Keratinocyte (primary cell): ENCODE results near the gene LRRC3B. TPM values are rescaled to one million over a fixed set of nuclear protein-coding genes. Genes with fewer than 3 reads are reported as not detected.

ENCODE experiments used
- DNase-seq: peaks from one replicate; pipeline ENCODE4 v3.0.0-alpha.2; 2011; ENCODE audit warnings: low read depth, missing footprints, low spot score
- FAIRE-seq: peaks from 2 replicates; lab custom pipeline; 2011; peaks lifted over from hg19 to GRCh38; lab: Jason Lieb, UNC
- H2AFZ ChIP-seq: 2 replicates; pipeline ENCODE4 v1.6.0; 2012; ENCODE audit warnings: low read length, control low read depth, inconsistent platforms; ENCODE audit not compliant: control insufficient read depth
- H3K27ac ChIP-seq: 2 replicates; pipeline ENCODE4 v1.5.1; 2011; ENCODE audit warnings: low read length; ENCODE audit not compliant: control insufficient read depth, insufficient read depth
- H3K27me3 ChIP-seq: 3 replicates; pipeline ENCODE4 v1.6.0; 2011; ENCODE audit warnings: low read length; ENCODE audit not compliant: control insufficient read depth, insufficient read depth; ENCODE audit errors: extremely low read depth
- H3K36me3 ChIP-seq, 2 experiments: 2 replicates in 1 of 2; 3 replicates in 1 of 2; pipeline ENCODE4 v1.5.1; 2011; ENCODE audit warnings: low read length in 2 of 2, mild to moderate bottlenecking in 1 of 2; ENCODE audit not compliant: control insufficient read depth in 2 of 2, insufficient read depth in 2 of 2; ENCODE audit errors: extremely low read depth in 1 of 2
- H3K4me1 ChIP-seq: 3 replicates; pipeline ENCODE4 v1.5.1; 2011; ENCODE audit warnings: low read length; ENCODE audit not compliant: control insufficient read depth, insufficient read depth; ENCODE audit errors: extremely low read depth
- H3K4me2 ChIP-seq: 3 replicates; pipeline ENCODE4 v1.6.0; 2011; ENCODE audit warnings: low read depth, low read length; ENCODE audit not compliant: control insufficient read depth, insufficient read depth; ENCODE audit errors: extremely low read depth
- H3K4me3 ChIP-seq, 3 experiments: fragments of 200-600 bp in 1 of 3; sonication (generic) in 1 of 3; 2 replicates in 2 of 3; 3 replicates in 1 of 3; pipeline ENCODE4 v1.5.1; 2011 to 2016; ENCODE audit warnings: low read length in 3 of 3, mild to moderate bottlenecking in 3 of 3, control low read depth in 2 of 3, inconsistent platforms in 1 of 3, low read depth in 1 of 3, mixed read lengths in 1 of 3, mixed run types in 1 of 3, moderate library complexity in 1 of 3; ENCODE audit not compliant: control insufficient read depth in 2 of 3, insufficient read depth in 2 of 3; ENCODE audit errors: extremely low read depth in 1 of 3
- H3K79me2 ChIP-seq: 2 replicates; pipeline ENCODE4 v1.6.0; 2012; ENCODE audit warnings: low read length; ENCODE audit not compliant: control insufficient read depth, insufficient read depth
- H3K9ac ChIP-seq: 3 replicates; pipeline ENCODE4 v1.6.0; 2011; ENCODE audit warnings: low read length; ENCODE audit not compliant: control insufficient read depth, insufficient read depth; ENCODE audit errors: extremely low read depth
- H3K9me1 ChIP-seq: 3 replicates; pipeline ENCODE4 v1.6.0; 2011; ENCODE audit warnings: low read length; ENCODE audit not compliant: control insufficient read depth, insufficient read depth; ENCODE audit errors: extremely low read depth
- H3K9me3 ChIP-seq: 2 replicates; pipeline ENCODE4 v1.5.1; 2012; ENCODE audit warnings: low read depth, low read length; ENCODE audit not compliant: control insufficient read depth
- H4K20me1 ChIP-seq: 3 replicates; pipeline ENCODE4 v1.6.0; 2011; ENCODE audit warnings: low read length; ENCODE audit not compliant: control insufficient read depth, insufficient read depth; ENCODE audit errors: extremely low read depth
- EZH2 ChIP-seq: IDR thresholded peaks from one replicate; pipeline ENCODE4 v1.6.1; 2012; ENCODE audit warnings: inconsistent platforms, mild to moderate bottlenecking, low read length, moderate library complexity
- dilution Hi-C: fragments of 300-500 bp; cut with MboI; formaldehyde crosslinking; loops from one replicate; pipeline ENCODE4 v1.7.0; 2020; ENCODE audit warnings: low sequenced_read_pairs; ENCODE audit not compliant: extremely low pct_ligation_motif_present
- polyA plus RNA-seq, 5 experiments: library from polyadenylated mRNA; depleted of rRNA in 3 of 5; stranded (reverse) in 3 of 5; stranded (forward) in 1 of 5; unstranded in 1 of 5; fragments of >200 nt; gene quantifications; 1 replicate in 1 of 5; 2 replicates in 3 of 5; 3 replicates in 1 of 5; pipeline versions ENCODE4 v1.2.1 to v1.2.3, GENCODE V29; 2011 to 2012; ENCODE audit warnings: missing spikeins in 2 of 5, low read depth in 1 of 5, low replicate concordance in 1 of 5
- TF ChIP-seq, protein P1 (sequence below), 3 experiments: IDR thresholded peaks in 1 of 3; conservative IDR thresholded peaks in 1 of 3; optimal IDR thresholded peaks in 1 of 3; 2 replicates in 2 of 3; 3 replicates in 1 of 3; pipeline versions ENCODE3 to v1.5.1; 2011; ENCODE audit warnings: low read length in 3 of 3, mild to moderate bottlenecking in 3 of 3, moderate library complexity in 2 of 3, control low read depth in 1 of 3, inconsistent platforms in 1 of 3; ENCODE audit not compliant: insufficient read depth in 2 of 3; ENCODE audit errors: extremely low read depth in 1 of 3

Gene LRRC3B
- polyA plus RNA-seq, 1 donor (not counting 4 experiments of a cell fraction or from before 2014, with no cell fraction given): not detected

DNA sequence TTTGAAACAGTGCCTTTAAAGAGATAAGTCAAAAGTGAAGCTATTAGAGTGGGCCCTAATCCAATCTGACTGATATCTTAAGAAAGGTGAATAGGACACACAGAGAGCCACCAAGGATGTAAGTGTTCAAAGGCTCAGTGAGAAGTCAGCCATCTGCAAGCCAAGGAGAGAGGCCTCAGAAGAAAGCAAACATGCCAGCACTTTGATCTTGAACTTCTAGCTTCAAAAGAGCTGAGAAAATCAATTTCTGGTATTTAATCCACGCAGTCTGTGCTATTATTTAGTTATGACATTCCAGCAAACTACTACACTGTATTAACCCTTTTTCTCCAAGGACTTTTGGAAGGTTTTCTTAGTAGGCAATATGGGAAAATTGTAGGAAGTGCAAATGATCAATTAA is 95.7 kb downstream of the LRRC3B start:
- H3K4me3 ChIP-seq: no peak overlapping the region
- H3K9me1 ChIP-seq: no peaks in the 10 kb centered on the region
- DNase-seq: no peak
- no peak for FAIRE-seq
- no peaks in the 10 kb centered on the region for H3K27me3 ChIP-seq
- no peaks in the 10 kb centered on the region for H3K36me3 ChIP-seq
- H3K79me2 ChIP-seq: no peaks in the 10 kb centered on the region
- no peaks in the 10 kb centered on the region for H3K4me1 ChIP-seq
- no peaks in the 10 kb centered on the region for H3K9me3 ChIP-seq
- no peak for TF ChIP-seq EZH2
- TF ChIP-seq, protein P1, sequence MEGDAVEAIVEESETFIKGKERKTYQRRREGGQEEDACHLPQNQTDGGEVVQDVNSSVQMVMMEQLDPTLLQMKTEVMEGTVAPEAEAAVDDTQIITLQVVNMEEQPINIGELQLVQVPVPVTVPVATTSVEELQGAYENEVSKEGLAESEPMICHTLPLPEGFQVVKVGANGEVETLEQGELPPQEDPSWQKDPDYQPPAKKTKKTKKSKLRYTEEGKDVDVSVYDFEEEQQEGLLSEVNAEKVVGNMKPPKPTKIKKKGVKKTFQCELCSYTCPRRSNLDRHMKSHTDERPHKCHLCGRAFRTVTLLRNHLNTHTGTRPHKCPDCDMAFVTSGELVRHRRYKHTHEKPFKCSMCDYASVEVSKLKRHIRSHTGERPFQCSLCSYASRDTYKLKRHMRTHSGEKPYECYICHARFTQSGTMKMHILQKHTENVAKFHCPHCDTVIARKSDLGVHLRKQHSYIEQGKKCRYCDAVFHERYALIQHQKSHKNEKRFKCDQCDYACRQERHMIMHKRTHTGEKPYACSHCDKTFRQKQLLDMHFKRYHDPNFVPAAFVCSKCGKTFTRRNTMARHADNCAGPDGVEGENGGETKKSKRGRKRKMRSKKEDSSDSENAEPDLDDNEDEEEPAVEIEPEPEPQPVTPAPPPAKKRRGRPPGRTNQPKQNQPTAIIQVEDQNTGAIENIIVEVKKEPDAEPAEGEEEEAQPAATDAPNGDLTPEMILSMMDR (optimal IDR thresholded peaks at IDR 0.05 in 1 of 3, IDR thresholded peaks at IDR 0.05 in 1 of 3, conservative IDR thresholded peaks at IDR 0.05 in 1 of 3; ENCODE audit: extremely low read depth in 1 of 3, insufficient read depth in 2 of 3, low read length in 3 of 3): no peak
- no peak overlapping the region for H3K9ac ChIP-seq
- dilution Hi-C loops: no loop called here
- H3K4me2 ChIP-seq: no peak overlapping the region
- H3K27ac ChIP-seq: no peak overlapping the region
- H2AFZ ChIP-seq: no peak overlapping the region
- no peaks in the 10 kb centered on the region for H4K20me1 ChIP-seq

DNA sequence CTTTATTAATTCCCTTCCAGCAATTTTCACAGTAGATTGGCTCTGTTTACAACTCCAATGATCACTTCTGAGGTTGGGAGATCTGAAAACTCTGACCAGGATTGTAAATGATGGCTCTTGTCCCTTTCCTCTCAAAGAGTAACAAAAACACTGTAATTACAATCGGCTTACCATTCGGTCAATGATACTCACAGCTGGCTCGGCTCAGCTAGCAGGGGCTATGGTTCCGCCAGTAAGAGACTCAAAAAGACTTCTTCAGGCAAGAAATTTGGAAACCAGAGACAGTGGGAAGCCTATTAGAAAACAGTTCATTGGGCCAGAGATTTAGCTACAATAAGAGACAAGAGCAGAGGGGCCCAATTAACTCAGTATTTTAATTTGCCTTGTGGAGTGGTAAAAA is 96.6 kb downstream of the LRRC3B start:
- Histone ChIP-seq H3K4me2 (no peak overlapping the region), H3K4me1 (no peaks in the 10 kb centered on the region), H3K79me2 (no peaks in the 10 kb centered on the region), H3K27me3 (no peaks in the 10 kb centered on the region), H4K20me1 (no peaks in the 10 kb centered on the region), H2AFZ (no peak overlapping the region), H3K4me3 (no peak overlapping the region), H3K36me3 (no peaks in the 10 kb centered on the region), H3K9me1 (no peaks in the 10 kb centered on the region), H3K27ac (no peak overlapping the region), H3K9me3 (no peaks in the 10 kb centered on the region), H3K9ac (no peak overlapping the region)
- DNase-seq (no peak), FAIRE-seq (no peak)
- dilution Hi-C loops: no loop called here
- TF ChIP-seq EZH2: no peak
- TF ChIP-seq, protein P1 (optimal IDR thresholded peaks at IDR 0.05 in 1 of 3, IDR thresholded peaks at IDR 0.05 in 1 of 3, conservative IDR thresholded peaks at IDR 0.05 in 1 of 3; ENCODE audit: extremely low read depth in 1 of 3, insufficient read depth in 2 of 3, low read length in 3 of 3): no peak
